Thyroid gland (tissue), 4 donors: ENCODE measurements around the gene CFDP1. TPM values are rescaled to one million over a fixed set of nuclear protein-coding genes. Genes with fewer than 3 reads are reported as not detected.

Experiments used
- DNase-seq, 2 donors: peaks; one replicate each; pipeline ENCODE4 v3.0.0-alpha.2; 2019
- H3K27ac ChIP-seq, 3 donors: fragments of 200-600 bp; sonication (generic); 1 replicate in 2 of 3; 2 replicates in 1 of 3; pipeline ENCODE4 v1.5.1; 2016 to 2019; ENCODE audit warnings: mild to moderate bottlenecking in 1 of 3, moderate library complexity in 1 of 3
- H3K27me3 ChIP-seq: fragments of 200-600 bp; sonication (generic); one replicate; pipeline ENCODE4 v1.5.1; 2019
- H3K36me3 ChIP-seq, 2 donors: fragments of 200-600 bp; sonication (generic); one replicate each; pipeline ENCODE4 v1.5.1; 2016 to 2019
- H3K4me1 ChIP-seq, 2 donors: fragments of 200-600 bp; sonication (generic); one replicate each; pipeline ENCODE4 v1.5.1; 2017 to 2019
- H3K4me3 ChIP-seq, 3 donors: fragments of 200-600 bp; sonication (generic); replicated peaks in 1 of 3; 1 replicate in 2 of 3; 2 replicates in 1 of 3; pipeline ENCODE4 v1.5.1; 2016; ENCODE audit warnings: mild to moderate bottlenecking in 1 of 3
- H3K9me3 ChIP-seq: fragments of 200-600 bp; sonication (generic); one replicate; pipeline ENCODE4 v1.5.1; 2017
- POLR2A ChIP-seq, 2 donors: fragments of 450-650 bp; IDR thresholded peaks; one replicate each; pipeline ENCODE4 v1.6.1; 2017; ENCODE audit warnings: antibody characterized with exemption in 2 of 2, mild to moderate bottlenecking in 2 of 2, moderate library complexity in 1 of 2
- WGBS, 2 donors: methylation state at CpG; one replicate each; pipeline ENCODE4 v1.1.5; 2017; 5-methylcytosine and 5-hydroxymethylcytosine counted together
- intact Hi-C: fragments of 100-400 bp; cut with DNase I; formaldehyde crosslinking; loops from one replicate; pipeline ENCODE4 v1.15.1; 2023
- total RNA-seq, 4 donors: library from RNA; depleted of rRNA; stranded (reverse); fragments of >200 nt; gene quantifications; one replicate each; pipeline ENCODE4 v1.2.3, GENCODE V29; 2016
- TF ChIP-seq, protein P1 (sequence below), 6 experiments: fragments of 200-600 bp in 3 of 6; fragments of 450-650 bp in 3 of 6; sonication (generic) in 3 of 6; IDR thresholded peaks; one replicate each; pipeline ENCODE4 v1.5.1; 2016 to 2019; ENCODE audit warnings: antibody characterized with exemption in 6 of 6, mild to moderate bottlenecking in 2 of 6, inconsistent platforms in 1 of 6, moderate library complexity in 1 of 6

CFDP1 gene
- total RNA-seq, 4 donors from 2014 or later, result 50.5 to 77.9 (median 60.7) TPM

DNA sequence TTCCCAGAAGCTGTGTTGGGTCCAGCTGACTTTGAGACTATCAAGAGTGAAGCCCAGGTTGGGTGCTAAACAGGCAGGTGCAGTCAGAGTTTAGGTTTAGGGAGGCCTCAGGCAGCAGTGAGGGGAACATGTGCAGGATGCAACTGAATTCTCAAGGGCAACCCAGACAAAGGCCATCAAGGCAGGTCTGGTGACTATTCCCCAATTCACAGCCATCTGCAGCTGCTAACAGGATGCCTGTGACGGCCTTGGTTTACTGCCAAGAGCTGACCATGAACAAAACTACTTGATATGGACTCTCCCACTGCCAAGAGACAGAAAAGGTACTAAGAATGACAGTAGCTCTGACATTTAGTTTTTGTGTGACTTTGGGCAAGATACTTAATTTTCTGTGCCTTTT, 136.7 kb downstream of the CFDP1 start:
- 32 to 54% methylated on average over 1 of the region's 1 CpG for WGBS, 2 donors
- Histone ChIP-seq H3K27ac (no peak overlapping the region), H3K4me1 (peaks cover 0 to 8% of the 10 kb centered on the region in 2 donors), H3K27me3 (no peaks in the 10 kb centered on the region), H3K36me3 (peaks cover 9 to 11% of the 10 kb centered on the region in 2 donors), H3K4me3 (no peak overlapping the region), H3K9me3 (no peaks in the 10 kb centered on the region)
- TF ChIP-seq POLR2A (IDR thresholded peaks at IDR 0.05), result no peak
- TF ChIP-seq, protein P1, sequence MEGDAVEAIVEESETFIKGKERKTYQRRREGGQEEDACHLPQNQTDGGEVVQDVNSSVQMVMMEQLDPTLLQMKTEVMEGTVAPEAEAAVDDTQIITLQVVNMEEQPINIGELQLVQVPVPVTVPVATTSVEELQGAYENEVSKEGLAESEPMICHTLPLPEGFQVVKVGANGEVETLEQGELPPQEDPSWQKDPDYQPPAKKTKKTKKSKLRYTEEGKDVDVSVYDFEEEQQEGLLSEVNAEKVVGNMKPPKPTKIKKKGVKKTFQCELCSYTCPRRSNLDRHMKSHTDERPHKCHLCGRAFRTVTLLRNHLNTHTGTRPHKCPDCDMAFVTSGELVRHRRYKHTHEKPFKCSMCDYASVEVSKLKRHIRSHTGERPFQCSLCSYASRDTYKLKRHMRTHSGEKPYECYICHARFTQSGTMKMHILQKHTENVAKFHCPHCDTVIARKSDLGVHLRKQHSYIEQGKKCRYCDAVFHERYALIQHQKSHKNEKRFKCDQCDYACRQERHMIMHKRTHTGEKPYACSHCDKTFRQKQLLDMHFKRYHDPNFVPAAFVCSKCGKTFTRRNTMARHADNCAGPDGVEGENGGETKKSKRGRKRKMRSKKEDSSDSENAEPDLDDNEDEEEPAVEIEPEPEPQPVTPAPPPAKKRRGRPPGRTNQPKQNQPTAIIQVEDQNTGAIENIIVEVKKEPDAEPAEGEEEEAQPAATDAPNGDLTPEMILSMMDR (IDR thresholded peaks at IDR 0.05), result no peak
- DNase-seq, result peak; percentile 67 to 72
- intact Hi-C loops, result no loop called here

DNA sequence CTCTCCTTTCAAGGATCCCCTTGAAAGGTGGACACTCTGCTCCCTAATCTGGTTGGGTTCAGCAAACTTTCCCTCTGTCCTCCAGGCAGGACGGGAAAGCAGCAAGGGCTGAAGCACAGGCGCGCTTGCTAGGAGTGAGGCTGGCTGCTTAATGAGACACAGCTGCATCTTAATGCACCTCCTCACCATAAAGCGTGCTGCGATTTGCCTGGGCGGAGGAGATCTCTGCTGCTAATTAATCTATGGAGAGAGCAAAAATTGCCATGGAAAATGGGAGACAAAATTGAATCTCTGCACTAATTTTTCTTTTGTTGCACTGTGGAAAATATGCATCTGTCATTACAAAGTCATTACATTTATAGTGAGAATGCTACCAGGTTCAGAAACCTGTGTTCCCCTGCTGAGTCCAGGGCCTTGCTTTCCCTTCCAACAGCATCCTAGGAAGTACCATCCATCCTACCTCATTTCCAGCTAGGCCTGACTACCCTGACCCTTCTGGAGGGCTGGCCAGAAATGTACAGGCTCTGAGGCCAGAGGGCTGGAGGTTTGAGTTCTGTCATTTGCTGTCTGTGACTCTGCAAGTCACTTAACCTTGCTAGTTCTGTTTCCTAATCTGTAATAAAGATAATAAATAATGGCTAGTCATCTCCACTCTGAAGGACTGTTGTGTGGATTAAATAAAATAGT, 138.4 kb downstream of the CFDP1 start:
- Histone ChIP-seq H3K27ac (no peak overlapping the region), H3K27me3 (no peaks in the 10 kb centered on the region), H3K4me1 (peaks cover 0 to 10% of the 10 kb centered on the region in 2 donors), H3K9me3 (no peaks in the 10 kb centered on the region), H3K4me3 (no peak overlapping the region), H3K36me3 (peaks cover 9 to 11% of the 10 kb centered on the region in 2 donors)
- intact Hi-C loops, result no loop called here
- no peak for TF ChIP-seq POLR2A (IDR thresholded peaks at IDR 0.05)
- TF ChIP-seq, protein P1 (IDR thresholded peaks at IDR 0.05), result no peak
- 94 to 98% methylated on average over 6 of the region's 6 CpGs for WGBS, 2 donors
- DNase-seq, result no peak

GRCh38 chr16:75293772-75294171, 139.5 kb downstream of the CFDP1 start:
- H3K27ac ChIP-seq, result no peak overlapping the region
- no peaks in the 10 kb centered on the region for H3K9me3 ChIP-seq
- H3K36me3 ChIP-seq, result peaks cover 9 to 11% of the 10 kb centered on the region in 2 donors
- TF ChIP-seq, protein P1 (IDR thresholded peaks at IDR 0.05), result no peak
- no peak for TF ChIP-seq POLR2A (IDR thresholded peaks at IDR 0.05)
- no peaks in the 10 kb centered on the region for H3K27me3 ChIP-seq
- intact Hi-C loops, result no loop called here
- H3K4me1 ChIP-seq, result peaks cover 9 to 22% of the 10 kb centered on the region in 2 donors
- no peak overlapping the region for H3K4me3 ChIP-seq
- DNase-seq, result no peak
- WGBS, 2 donors, result 93 to 95% methylated on average over 6 of the region's 6 CpGs

DNA sequence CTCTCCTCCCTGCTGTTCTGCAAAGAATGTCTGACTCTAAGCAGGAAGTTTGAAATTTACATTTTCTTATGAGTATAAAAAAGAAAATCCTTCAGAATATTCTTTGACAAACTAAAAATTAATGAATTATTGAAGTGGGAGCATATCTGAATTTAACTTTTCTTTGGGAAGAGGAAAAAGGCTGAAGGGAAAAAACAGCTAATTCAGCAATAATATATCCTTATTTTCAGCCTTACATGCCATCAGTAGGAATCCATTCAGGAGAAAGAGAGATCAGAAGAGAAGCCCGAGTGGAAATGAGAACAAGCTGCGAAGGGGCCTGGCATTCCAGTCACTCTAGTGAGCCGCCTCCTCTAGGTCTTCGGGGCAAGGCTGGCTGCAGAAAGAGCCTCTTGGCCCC, 140.1 kb downstream of the CFDP1 start:
- Histone ChIP-seq H3K27me3 (no peaks in the 10 kb centered on the region), H3K9me3 (no peaks in the 10 kb centered on the region), H3K27ac (no peak overlapping the region), H3K4me1 (peaks cover 15 to 28% of the 10 kb centered on the region in 2 donors), H3K4me3 (no peak overlapping the region), H3K36me3 (peaks cover 9 to 11% of the 10 kb centered on the region in 2 donors)
- DNase-seq, result no peak
- intact Hi-C loops, result no loop called here
- 80 to 95% methylated on average over 4 of the region's 4 CpGs for WGBS, 2 donors
- TF ChIP-seq, protein P1 (IDR thresholded peaks at IDR 0.05), result no peak
- no peak for TF ChIP-seq POLR2A (IDR thresholded peaks at IDR 0.05)

DNA sequence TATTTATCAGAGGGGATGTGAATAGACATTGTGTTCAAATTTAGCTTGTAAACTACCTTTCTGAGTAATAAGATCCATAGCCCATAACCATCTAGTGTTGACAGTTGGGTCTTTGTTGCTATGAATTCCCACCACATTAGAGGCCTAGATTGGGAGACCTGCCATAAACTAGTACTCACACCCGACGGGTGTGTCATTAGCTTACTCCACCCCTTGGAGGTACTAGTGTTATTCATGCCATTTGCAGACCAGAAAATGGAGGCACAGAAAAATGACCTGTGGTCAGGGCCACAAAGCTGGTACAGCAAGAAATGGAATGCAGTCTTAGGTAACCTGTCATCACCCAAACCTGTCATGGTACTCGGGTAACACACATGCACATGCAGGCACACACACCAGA, 140.6 kb downstream of the CFDP1 start:
- no peaks in the 10 kb centered on the region for H3K9me3 ChIP-seq
- TF ChIP-seq, protein P1 (IDR thresholded peaks at IDR 0.05), result no peak
- TF ChIP-seq POLR2A (IDR thresholded peaks at IDR 0.05), result no peak
- H3K4me1 ChIP-seq, result peaks cover 20 to 32% of the 10 kb centered on the region in 2 donors
- intact Hi-C loops, result no loop called here
- DNase-seq, result no peak
- H3K36me3 ChIP-seq, result peaks cover 9 to 11% of the 10 kb centered on the region in 2 donors
- H3K27me3 ChIP-seq, result no peaks in the 10 kb centered on the region
- no peak overlapping the region for H3K4me3 ChIP-seq
- 91 to 98% methylated on average over 3 of the region's 3 CpGs for WGBS, 2 donors
- no peak overlapping the region for H3K27ac ChIP-seq
